Smooth muscle cell (in vitro differentiated cells): Measurements from ENCODE around the gene PRKD2. TPM values are rescaled to one million over a fixed set of nuclear protein-coding genes. Genes with fewer than 3 reads are reported as not detected.

ENCODE experiments used
- DNase-seq: peaks from one replicate; lab custom pipeline; 2025; ENCODE audit not compliant: unreplicated experiment; lab: John Stamatoyannopoulos, UW
- H2AFZ ChIP-seq: fragments of 200-600 bp; sonication (generic); 2 replicates; pipeline ENCODE4 v1.6.0; 2016; ENCODE audit warnings: antibody characterized with exemption, low read depth, mild to moderate bottlenecking
- H3F3A ChIP-seq: fragments of 200-600 bp; sonication (generic); 2 replicates; pipeline ENCODE4 v1.6.0; 2017; ENCODE audit warnings: antibody characterized with exemption, low read depth
- H3K27ac ChIP-seq: fragments of 200-600 bp; sonication (generic); 2 replicates; pipeline ENCODE4 v1.5.1; 2016; ENCODE audit warnings: low read depth, mild to moderate bottlenecking
- H3K27me3 ChIP-seq: fragments of 200-600 bp; sonication (generic); 2 replicates; pipeline ENCODE4 v1.6.1; 2016; ENCODE audit warnings: low read depth, mild to moderate bottlenecking
- H3K36me3 ChIP-seq: fragments of 200-600 bp; sonication (generic); 2 replicates; pipeline ENCODE4 v1.5.1; 2016; ENCODE audit warnings: low read depth
- H3K4me1 ChIP-seq: fragments of 200-600 bp; sonication (generic); 2 replicates; pipeline ENCODE4 v1.5.1; 2016; ENCODE audit warnings: low read depth
- H3K4me2 ChIP-seq: fragments of 200-600 bp; sonication (generic); 2 replicates; pipeline ENCODE4 v1.6.0; 2016; ENCODE audit warnings: mild to moderate bottlenecking
- H3K4me3 ChIP-seq: fragments of 200-600 bp; sonication (generic); 2 replicates; pipeline ENCODE4 v1.5.1; 2016; ENCODE audit warnings: mild to moderate bottlenecking
- H3K79me2 ChIP-seq: fragments of 200-600 bp; sonication (generic); 2 replicates; pipeline ENCODE4 v1.6.0; 2016; ENCODE audit warnings: low read depth, mild to moderate bottlenecking
- H3K9ac ChIP-seq: fragments of 200-600 bp; sonication (generic); 2 replicates; pipeline ENCODE4 v1.6.0; 2016; ENCODE audit warnings: low read depth
- H3K9me3 ChIP-seq: fragments of 200-600 bp; sonication (generic); replicated peaks from 2 replicates; pipeline ENCODE4 v1.5.1; 2016; ENCODE audit warnings: low read depth
- H4K20me1 ChIP-seq: fragments of 200-600 bp; sonication (generic); 2 replicates; pipeline ENCODE4 v1.6.0; 2016; ENCODE audit warnings: low read depth
- WGBS: methylation state at CpG from one replicate; pipeline ENCODE4 v1.1.7; 2016; ENCODE audit warnings: low lambda C conversion rate; 5-methylcytosine and 5-hydroxymethylcytosine counted together
- polyA plus RNA-seq: library from polyadenylated mRNA; unstranded; fragments of >200 nt; fragmentation: Nextera tagmentation; extraction: Ambion mirVana; gene quantifications from 2 replicates; pipeline ENCODE4 v1.2.1, GENCODE V29; 2016
- total RNA-seq: library from RNA; depleted of rRNA; stranded (reverse); fragments of >200 nt; gene quantifications from 2 replicates; pipeline ENCODE4 v1.2.3, GENCODE V29; 2014
- TF ChIP-seq, protein P1 (sequence below): fragments of 200-600 bp; sonication (generic); IDR thresholded peaks from 2 replicates; pipeline ENCODE4 v1.5.1; 2017; ENCODE audit warnings: borderline replicate concordance, mild to moderate bottlenecking, antibody characterized with exemption; ENCODE audit not compliant: insufficient read depth, poor library complexity, severe bottlenecking

PRKD2 gene
- total and polyA plus RNA-seq, 2 experiments from 2014 or later = 24.2 to 34.6 TPM

DNA sequence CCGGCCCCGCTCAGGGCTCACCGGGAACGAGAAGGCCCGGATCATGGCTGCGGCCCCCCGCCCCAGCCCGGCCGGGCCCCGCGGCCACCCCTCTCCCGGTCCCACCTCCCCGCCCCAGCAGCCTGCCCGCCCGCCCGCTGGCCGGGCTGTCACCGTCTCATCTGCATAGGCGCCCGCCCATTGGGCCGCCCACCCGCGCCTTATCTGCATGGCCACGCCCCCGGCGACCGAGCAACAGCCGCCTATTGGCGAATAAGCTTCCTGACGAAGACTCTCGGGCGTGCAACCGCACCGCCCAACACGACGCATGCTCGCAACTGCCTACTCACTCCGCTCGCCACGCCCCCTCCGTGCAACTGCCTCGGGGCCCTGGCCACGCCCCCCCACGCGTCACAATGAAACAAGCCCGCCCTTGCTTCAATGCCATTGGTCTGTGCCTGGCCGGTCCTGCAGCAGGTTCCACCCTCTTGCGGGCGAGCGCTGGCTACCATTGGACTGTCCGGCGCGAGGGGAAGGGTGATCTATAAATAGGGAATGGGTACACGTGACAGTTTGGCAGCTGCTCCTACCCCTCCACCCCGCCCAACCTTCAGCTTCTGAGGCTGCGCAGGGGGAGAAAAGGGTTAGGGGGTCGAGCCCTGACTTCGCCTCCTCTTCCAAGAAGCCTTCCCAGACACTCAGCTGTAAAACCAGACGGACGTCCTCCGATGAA lies 55.7 kb downstream of the PRKD2 start, which contains the start of gene DACT3:
TSS of gene DACT3 (minus strand) at position 163 of the 712 bp plus-strand sequence. CDS start at position 45, 118 bp downstream.
- Histone ChIP-seq H3K4me2 (peak within 1 kb of the TSS; percentile 94), H4K20me1 (peaks cover 4% of the 10 kb centered on the region), H3K27ac (peak within 1 kb of the TSS; percentile 62), H3K36me3 (no peaks in the 10 kb centered on the region), H3K27me3 (no peaks in the 10 kb centered on the region), H2AFZ (peak within 1 kb of the TSS; percentile 75), H3K79me2 (peaks cover 10% of the 10 kb centered on the region), H3K4me3 (peak within 1 kb of the TSS; percentile 76), H3F3A (peaks cover 8% of the 10 kb centered on the region), H3K9me3 (no peaks in the 10 kb centered on the region), H3K4me1 (peaks cover 21% of the 10 kb centered on the region), H3K9ac (peak within 1 kb of the TSS; percentile 56)
- 1% methylated on average over 54 of the region's 61 CpGs for WGBS
- DNase-seq = peak; percentile 99
- TF ChIP-seq, protein P1, sequence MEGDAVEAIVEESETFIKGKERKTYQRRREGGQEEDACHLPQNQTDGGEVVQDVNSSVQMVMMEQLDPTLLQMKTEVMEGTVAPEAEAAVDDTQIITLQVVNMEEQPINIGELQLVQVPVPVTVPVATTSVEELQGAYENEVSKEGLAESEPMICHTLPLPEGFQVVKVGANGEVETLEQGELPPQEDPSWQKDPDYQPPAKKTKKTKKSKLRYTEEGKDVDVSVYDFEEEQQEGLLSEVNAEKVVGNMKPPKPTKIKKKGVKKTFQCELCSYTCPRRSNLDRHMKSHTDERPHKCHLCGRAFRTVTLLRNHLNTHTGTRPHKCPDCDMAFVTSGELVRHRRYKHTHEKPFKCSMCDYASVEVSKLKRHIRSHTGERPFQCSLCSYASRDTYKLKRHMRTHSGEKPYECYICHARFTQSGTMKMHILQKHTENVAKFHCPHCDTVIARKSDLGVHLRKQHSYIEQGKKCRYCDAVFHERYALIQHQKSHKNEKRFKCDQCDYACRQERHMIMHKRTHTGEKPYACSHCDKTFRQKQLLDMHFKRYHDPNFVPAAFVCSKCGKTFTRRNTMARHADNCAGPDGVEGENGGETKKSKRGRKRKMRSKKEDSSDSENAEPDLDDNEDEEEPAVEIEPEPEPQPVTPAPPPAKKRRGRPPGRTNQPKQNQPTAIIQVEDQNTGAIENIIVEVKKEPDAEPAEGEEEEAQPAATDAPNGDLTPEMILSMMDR = no peak

GRCh38 chr19:46660551-46661019 lies 56.3 kb downstream of the PRKD2 start:
- H3K9me3 ChIP-seq = no peaks in the 10 kb centered on the region
- peak overlapping the region; percentile 94 for H3K4me2 ChIP-seq
- peaks cover 8% of the 10 kb centered on the region for H3F3A ChIP-seq
- peak overlapping the region; percentile 75 for H2AFZ ChIP-seq
- H3K4me1 ChIP-seq = peaks cover 21% of the 10 kb centered on the region
- H3K4me3 ChIP-seq = peak overlapping the region; percentile 76
- no peaks in the 10 kb centered on the region for H3K36me3 ChIP-seq
- peaks cover 4% of the 10 kb centered on the region for H4K20me1 ChIP-seq
- peak overlapping the region; percentile 29 for H3K27ac ChIP-seq
- H3K9ac ChIP-seq = peak overlapping the region; percentile 56
- H3K27me3 ChIP-seq = no peaks in the 10 kb centered on the region
- TF ChIP-seq, protein P1 = no peak
- 0% methylated on average over 19 of the region's 40 CpGs for WGBS
- peaks cover 12% of the 10 kb centered on the region for H3K79me2 ChIP-seq
- no peak for DNase-seq

DNA sequence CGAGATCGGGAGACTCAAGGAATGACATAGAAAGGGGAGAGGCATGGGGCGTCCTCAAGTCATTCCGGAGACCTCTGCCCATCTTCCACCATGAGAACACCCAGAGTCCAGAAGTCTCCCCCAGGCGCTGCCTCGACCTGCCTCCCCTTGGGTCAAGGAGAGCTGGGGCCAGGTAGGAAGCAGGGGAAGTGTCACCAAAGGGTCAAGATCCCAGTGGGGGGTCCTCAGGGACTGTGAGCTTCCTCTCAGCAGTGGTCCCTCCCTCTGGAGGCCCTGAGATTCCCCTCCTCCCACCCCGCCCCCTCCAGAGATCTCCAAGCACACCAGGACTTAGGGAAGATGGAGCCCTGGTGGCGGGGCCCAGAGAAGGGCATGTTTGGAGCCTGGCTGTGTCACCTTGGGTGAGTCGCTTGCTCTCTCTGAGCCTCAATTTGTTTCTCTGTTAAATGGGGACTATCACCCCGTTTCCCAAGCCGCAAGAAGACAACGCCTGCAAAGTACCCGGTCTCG lies 56.9 kb downstream of the PRKD2 start:
- H2AFZ ChIP-seq = peak overlapping the region; percentile 75
- H3K79me2 ChIP-seq = peaks cover 12% of the 10 kb centered on the region
- peak overlapping the region; percentile 29 for H3K27ac ChIP-seq
- H4K20me1 ChIP-seq = peaks cover 4% of the 10 kb centered on the region
- 4% methylated on average over 14 of the region's 14 CpGs for WGBS
- H3K4me2 ChIP-seq = peak overlapping the region; percentile 94
- peaks cover 8% of the 10 kb centered on the region for H3F3A ChIP-seq
- DNase-seq = peak; percentile 47
- no peaks in the 10 kb centered on the region for H3K36me3 ChIP-seq
- no peaks in the 10 kb centered on the region for H3K9me3 ChIP-seq
- H3K27me3 ChIP-seq = no peaks in the 10 kb centered on the region
- peaks cover 21% of the 10 kb centered on the region for H3K4me1 ChIP-seq
- H3K9ac ChIP-seq = peak overlapping the region; percentile 56
- H3K4me3 ChIP-seq = peak overlapping the region; percentile 76
- TF ChIP-seq, protein P1 = no peak
